ENCODE results near the gene CARMIL1. TPM values are rescaled to one million over a fixed set of nuclear protein-coding genes. Genes with fewer than 3 reads are reported as not detected.
"Not testable (repeated sequence)": the region's sequence is repeated elsewhere in the genome, so short reads cannot be mapped to it uniquely, and the experiment has no call there.

CARMIL1 gene
- total RNA-seq, 1 donor from 2014 or later, result 10.6 TPM

DNA sequence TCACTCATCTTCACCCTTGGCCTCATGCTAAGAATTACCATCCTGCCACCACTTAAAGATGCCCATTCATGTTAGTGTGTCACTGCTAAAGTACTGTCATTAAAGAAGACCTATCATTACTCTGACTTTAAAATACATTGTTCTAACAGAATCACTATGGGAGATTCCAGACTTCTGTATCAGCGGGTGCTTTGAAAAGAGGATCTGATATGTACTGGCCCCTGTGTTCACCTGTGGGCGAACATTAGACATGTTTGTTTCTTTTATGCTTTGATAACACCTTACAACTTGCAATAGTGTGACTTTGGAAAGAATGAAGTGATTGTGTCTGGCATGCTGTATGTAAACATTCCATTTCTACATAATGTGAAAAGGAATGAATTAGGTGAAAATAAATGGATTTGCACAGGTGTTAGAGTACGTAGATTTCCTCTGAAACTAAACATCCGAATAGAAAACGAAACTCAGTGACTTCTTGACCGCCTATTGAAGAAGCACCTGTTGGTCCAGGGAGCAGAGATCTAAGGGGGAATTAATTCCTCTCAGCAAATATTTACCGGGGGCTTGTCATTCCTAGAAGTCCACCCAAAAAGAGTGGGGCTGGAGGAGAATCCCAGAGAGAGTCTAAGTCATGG lies 132.3 kb downstream of the CARMIL1 start:
- no peak for DNase-seq

DNA sequence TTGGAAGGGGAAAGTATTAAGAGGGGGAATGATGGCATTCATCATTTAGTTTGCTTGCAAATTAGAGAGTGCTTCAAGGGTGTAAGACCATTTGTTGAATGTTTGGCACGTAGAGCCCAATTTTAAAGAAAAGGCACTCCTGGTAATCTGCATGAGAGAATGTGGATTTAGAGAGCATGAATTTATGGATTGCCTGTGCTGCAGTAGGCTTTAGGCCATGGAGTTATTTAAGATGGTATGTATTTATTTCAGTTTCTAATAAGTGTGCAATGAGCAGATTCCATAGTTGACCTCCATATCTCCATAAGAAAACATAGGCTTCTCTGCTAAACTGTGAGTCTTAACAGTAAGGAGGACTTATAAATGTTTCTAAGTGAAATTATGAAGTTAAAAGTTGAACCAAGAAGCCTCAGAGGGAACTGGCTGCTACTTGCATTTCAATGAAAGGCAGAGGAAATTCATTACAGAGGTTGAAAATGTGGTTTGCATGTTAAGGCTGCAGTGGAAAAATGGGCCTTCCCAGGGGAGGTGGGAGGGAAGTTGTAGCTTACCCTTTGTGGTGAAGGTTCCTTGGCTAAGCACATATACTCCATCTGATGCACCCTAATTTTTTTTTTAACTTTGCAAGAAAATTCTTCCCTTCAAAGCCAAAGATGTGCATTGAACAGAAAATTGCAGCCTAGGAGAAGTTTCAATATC lies 134.2 kb downstream of the CARMIL1 start:
- DNase-seq, result no peak

DNA sequence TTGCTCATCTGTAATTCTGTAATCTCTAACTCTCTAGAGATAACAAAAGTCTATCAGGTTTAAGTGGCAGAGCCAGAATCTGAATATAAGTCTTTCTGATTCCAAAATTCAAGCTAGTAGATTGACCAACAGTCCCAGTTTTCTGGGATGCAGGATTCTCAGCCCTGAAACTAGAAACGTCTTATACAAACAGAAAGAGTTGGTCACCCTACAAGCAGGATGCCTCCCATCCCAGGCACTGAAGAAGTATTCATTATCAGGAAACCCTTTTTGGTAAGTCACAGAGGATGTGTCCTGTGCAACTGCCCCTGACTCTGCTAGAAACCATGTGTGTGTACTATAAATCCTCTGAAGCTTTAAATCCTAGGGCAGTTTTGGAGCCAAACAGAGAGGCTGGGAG lies 135.0 kb downstream of the CARMIL1 start:
- DNase-seq, result no peak

DNA sequence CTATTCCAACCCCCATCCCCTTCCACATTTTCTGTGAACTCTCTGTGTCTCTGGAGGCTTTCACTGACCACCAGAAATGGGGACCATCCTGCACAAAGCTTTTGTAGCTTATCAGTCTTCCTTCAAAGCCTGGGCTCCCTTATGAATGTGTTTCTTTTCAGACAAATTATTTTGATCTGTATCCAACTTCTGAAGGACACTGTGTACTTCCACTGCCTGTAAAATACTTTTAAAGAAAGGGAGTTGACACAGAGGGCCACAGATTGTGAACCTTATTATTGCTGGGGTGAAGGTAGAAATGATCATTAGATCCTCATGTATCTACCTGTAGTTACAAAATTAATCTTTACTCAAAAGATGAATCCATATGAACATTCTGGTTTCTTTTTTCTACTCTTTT lies 135.6 kb downstream of the CARMIL1 start:
- no peak for DNase-seq

DNA sequence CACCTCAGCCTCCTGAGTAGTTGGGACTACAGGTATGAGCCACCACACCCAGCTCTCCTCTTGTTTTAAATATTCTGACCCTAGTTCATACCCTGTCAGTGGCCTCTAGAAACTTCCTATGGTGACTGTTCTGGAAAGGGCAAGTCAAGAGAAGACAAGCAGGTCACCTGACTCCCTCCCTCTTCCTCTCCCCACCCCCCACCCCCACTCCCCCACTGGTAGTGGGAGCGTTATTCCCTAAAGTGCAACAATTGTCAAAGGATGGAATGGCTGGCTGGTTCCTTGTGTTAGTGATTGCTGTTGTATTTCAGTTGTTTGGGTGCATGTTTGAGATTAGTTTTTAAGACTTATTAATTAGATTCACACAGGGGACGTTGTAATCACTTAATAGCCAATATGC lies 136.1 kb downstream of the CARMIL1 start:
- DNase-seq, result no peak

DNA sequence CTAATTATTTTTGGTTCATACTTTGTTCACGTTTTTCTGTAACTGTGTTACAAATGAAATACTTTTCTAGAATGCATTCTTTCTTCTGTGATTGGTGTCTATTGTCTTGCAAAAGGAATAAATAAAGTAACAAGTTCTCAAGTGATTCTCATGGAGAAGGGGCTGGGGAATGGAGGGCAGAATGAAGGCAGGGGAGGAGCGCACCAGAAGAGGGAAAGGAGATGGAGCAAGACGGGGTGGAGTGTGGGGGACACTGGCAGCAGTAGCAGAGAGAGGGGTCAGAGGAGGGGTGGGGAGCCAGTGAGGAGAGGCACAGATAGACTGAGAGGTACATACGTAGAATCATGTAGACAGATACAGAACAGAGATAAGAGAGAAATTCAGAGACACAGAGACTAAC lies 136.5 kb downstream of the CARMIL1 start:
- DNase-seq, result no peak

DNA sequence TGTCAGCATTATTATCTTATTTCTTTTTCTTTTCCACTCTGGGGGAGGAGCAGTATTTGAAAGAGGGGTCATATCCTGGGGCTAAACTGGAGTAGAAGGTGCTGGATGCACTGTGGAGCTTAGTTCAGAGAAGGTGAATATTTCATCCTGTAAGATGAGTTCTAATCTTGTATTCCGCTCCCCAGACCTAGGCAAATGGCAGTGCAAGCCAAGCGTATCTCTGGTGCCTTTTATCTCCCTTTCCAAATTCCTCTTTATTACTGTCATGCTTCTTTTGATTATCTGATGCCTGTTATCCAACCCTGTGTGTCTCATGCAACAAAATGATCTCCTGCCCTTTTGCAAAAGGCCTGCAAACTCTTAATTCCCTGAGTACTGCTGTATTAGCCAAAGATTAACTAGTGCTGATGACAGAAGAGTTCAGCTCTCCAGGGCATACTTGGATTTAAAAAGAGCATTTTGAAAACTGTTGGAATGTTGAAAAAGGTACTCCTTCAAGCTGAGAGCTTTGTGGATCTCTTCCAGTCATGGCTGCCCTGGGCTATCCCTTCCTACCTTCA lies 138.0 kb downstream of the CARMIL1 start:
- DNase-seq, result no peak

DNA sequence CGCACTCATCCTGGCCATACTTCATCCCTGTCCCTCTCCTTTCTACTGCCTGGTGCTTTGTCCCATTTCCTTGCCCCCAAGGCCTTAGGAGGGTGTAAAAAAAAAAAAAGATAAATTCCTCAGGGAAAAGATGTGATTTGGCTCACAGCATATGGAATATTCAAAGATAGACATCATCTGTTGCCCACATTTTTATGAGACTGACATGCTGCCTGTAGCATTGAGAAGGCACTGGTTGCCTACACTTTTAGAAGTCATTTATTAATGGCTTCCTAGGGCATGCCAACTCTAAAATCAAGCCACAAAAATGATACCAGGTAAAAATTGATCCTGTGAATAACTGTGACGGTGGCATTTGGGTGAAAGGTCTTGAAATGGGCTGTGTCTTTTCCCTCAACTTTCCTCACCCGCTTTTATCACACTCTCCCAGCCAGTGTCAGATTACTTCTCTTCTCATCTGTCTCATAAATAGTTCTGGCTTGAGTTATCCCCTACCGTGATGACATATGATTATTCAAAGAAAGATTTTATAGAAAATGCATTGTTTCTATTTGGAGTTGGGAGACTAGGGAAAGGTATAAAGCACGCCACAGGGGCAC lies 139.4 kb downstream of the CARMIL1 start:
- DNase-seq, result no peak

DNA sequence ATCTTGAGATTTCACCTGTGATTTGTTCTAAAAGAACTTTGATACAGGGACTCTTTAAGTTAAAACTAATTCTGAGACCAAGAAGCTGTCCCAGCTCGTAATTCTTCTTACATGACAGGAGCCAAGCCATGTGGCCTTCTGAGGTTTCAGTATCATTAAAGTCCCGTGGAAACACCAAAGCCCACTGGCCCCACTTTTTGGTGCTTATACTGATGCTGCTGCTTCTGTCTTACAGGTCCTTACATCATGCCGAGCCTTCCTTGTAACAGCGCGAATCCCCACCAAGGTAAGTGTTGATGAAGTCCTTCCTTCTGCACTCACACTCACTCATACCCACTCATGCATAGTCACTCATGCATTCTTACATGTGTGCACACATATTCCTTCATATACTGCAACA lies 140.7 kb downstream of the CARMIL1 start:
- no peak for DNase-seq

DNA sequence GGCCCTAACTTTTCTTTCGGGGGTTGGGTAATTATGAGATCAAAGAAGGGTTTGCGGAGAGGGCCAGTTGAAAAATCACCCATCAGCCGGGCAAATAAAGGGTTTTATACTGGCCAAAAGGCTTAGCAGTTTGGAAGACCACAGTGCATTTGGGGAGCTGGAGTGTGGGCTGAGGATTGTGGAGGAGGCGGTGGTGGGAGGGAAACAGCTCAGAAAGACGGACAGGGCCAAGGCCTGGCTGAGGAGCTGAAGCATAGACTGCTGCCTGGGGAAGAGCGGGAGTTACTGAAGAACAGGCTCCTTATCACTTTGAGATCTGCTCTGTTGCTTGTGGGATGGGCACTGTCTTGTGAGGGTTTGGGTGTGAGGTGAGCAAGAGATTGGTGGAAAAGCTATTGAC lies 144.2 kb downstream of the CARMIL1 start:
- DNase-seq, result no peak

DNA sequence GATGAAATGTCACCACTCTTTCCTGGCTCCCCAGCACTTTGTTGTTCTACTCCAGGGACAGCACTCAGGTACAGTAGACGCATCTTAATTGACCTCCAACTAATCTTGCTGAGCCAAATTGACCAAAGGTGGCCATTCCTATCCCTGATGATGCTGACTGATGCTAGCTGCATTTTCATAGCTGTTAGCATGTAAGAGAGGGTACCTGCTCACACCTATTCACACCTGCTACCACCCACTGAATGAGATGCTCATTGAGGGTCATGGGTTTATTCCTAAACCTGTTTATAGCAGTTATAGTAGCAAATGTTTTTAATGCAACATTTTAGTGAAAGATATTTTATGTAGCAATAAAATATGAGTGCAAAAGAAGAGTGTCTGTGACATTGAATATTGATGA lies 145.1 kb downstream of the CARMIL1 start:
- no peak for DNase-seq

DNA sequence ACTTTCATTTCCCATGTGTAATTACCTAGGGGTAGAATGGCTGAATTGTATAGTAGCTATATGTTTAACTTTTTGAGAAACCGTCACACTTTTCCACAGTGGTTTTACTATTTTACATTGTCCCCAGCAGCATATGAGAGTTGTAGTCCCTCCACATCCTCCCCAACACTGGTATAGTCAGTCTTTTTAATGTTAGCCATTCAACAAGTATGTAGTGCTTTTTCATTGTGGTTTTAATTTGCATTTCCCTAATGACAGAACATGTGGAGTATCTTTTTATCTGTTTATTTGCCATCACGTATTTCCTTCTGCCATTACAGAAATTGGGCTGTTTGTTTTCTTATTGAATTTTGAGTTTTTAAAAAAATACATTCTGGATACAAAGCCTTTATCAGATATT lies 148.4 kb downstream of the CARMIL1 start:
- DNase-seq, result no peak

DNA sequence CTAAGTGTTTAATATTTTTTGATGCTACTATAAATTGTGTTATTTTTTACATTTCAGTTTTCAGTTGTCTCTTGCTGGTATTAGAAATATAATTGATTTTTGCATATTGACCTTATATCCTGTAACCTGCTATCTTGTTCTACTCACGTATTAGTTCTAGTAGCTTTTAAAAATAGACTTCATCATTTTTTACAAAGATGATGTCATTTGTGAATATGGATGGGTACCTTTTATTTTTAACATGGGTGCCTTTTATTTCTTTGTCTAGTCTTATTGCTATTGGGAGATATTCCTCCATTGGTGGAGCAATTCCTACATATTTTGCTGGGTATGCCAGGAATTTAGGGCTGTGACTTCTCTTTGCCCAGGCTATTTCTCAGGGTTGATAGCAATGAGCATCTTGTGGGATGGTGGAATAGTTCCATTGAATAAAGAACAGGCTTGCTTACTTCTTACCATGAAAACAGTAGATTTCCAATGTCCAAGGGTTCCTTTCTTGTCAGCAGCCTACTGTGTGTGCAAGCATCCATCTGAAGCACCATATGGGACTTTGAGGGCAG lies 149.7 kb downstream of the CARMIL1 start:
- no peak for DNase-seq

DNA sequence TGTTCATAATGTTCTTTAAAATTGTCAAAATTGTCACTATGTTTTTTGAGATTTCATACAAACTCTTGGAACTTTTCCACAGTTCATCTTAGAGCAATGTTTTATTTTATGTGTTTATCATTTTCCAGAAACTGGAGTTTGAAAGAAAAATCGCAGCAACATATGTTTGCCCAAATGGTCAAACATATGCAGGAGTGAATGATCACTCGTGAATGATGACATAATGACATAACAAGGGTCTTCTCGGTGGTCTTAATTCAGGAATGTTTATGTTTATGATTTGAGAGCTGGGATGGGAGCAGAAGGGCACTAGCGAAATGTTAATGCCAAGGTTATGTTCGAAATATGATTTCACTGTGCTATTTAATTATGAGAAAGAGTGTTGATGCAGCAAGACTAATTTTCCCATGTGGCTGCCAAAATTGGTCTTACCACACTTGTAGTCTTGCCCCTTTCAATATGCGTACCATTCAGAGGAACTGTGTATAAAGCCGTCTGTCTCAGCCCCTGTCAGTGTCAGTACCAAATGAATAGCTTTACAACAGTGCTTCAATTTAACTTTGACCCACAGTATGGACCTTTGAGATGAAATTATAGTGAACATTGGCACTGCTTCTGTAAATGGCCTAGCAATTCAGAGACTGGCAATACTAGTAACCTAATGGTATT lies 152.3 kb downstream of the CARMIL1 start:
- no peak for DNase-seq

DNA sequence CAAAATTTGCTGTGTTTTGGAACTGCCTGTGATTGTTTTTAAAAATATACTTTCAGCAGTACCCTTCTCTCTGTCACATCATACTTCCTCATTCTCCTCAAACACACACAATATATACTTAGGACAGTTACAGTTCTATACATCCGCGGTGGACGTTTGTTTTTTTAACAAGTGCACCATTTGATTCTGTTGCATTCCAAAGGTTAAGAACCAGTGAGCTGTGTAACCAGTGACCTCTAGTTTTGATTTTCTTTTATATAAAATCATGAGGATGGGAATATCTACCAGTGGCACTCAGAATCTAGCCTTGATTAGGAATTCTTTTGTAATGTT lies 152.8 kb downstream of the CARMIL1 start:
- DNase-seq, result no peak

DNA sequence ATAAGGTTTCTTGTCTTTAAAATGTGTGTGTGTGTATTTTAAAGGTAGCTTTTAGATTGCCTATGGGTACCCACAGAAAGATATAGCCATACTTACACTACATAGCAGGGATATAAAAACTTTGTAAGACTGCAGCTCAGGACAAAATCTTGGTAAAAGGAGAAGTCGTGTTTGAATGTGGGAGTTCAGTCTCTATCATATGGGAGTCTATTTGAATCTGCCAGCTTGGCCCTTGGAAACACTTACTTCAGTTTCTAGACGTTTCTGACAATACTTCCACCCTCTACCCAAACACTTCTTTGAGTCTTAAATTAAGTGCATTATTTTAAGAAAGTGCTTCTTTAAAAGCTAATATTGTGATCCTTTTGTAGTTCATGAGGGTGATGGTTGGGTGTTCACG lies 155.7 kb downstream of the CARMIL1 start:
- DNase-seq, result no peak

DNA sequence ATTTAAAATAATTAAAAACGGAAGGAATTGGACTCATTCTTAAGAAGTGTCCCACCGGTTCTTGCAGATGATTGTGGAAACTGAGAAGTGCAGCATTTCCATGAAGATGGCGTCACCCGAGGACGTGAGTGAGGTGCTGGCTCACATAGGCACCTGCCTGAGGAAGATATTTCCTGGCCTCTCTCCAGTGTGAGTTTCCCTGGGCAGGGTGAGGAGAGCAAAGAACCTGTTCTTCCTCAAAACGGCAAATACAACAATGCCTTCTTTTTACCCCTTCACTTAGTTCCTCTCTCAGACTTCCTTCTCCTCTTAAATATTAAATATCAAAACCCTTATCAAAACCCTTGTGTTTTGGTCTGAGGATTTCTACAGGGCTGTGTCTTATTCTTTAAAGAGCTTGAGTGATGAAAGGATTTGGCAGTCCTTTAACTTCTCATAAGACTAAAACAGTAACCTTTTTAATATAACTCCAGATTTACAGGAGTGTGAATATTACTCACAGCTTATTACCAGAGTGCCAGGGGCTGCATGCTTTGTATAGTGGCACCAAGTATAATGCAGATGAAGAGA lies 156.3 kb downstream of the CARMIL1 start:
- no peak for DNase-seq

DNA sequence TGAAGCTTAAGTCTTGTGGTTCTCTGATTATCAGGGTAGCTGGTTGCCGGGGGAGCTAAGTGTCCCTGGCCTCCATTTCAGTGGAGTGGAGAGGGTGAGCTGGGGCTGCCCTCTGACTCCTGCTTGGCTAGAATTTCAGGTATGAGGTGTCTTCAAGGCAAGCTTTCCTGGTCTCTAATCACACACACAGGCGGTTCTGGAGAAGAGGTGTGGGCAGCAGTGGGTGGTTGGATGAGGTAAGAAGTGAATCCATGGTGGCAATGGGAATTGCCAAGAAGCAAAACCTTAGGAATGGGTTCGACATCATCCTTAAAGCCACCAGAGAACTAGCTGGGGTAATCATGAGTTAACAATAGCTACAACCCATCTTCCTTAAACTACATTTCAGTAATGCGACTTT lies 157.6 kb downstream of the CARMIL1 start:
- no peak for DNase-seq

DNA sequence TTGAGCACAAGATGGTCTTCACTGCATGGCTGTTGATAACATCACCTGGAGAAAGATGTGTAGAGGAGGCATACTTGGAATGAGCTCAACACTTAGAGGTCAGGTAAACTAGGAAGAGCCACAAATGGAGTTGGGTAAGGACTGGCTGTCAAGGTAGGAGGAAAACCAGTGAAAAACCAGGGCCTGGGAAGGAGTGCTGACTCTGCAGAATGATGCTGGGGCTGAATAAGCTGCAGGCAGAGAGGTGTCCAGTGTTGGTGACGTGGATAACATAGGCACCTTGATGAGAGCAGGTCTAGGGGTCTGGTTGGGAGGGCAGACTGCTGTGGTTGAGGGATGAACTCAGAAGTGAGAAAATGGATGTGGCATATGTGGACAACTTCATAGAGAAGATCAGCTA lies 160.2 kb downstream of the CARMIL1 start:
- no peak for DNase-seq

DNA sequence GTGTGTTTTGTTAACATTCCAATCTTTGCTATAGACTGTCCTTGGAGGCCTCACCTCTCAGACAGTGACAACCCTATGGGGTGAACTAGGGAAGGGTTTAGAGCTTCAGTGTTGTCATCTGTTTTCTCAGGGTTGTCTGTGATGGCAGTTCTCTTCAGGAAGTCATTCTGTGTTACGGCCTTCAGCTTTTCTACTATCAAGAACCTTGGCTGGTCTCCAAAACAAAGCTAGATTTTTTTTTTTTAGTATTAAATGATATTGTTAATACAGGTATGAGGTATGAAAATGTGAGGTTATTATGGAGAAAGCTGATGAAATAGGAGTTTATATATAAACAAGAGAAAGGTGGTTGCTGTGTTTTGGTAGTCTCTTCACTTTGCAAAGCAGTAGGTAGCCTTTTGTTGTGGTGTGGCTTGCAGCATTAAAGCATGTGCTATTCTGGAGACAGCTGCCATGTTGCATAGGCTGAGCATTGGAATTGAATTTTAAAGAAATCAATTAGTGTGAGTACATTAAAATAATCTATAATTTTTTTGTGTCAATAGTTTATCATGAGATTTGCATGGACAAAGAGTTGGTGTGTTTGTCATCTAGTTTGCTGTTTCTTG lies 162.6 kb downstream of the CARMIL1 start:
- no peak for DNase-seq

DNA sequence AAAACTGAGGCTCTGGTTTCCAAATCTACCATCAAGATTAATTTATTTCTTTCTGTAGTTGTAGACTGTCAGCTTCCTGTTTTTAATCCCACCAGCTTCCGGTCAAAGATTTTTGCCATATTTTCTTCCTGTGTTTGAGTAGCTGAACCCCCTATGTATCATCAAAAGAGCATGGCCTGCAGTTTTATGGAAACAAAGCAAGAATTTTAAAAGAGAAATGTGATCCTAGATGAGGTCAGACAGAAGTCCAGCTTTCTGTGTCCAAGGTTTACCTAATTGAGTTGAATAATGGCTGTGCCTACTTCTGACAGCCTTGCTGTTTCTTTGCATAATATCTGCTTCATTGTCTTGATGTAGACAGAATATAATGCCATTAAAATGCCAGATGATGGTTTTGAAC lies 163.7 kb downstream of the CARMIL1 start:
- peak; percentile 3 for DNase-seq

DNA sequence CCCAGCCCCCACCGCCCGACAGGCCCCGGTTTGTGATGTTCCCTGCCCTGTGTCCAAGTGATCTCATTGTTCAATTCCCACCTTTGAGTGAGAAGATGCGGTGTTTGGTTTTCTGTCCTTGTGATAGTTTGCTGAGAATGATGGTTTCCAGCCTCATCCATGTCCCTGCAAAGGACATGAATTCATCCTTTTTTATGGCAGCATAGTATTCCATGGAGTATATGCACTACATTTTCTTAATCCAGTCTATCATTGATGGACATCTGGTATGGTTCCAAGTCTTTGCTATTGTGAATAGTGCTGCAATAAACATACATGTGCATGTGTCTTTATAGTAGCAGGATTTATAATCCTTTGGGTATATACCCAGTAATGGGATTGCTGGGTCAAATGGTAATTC lies 165.3 kb downstream of the CARMIL1 start:
- not testable (repeated sequence) for DNase-seq

Measured in dermis blood vessel endothelial cell (primary cell).